Central memory CD8-positive, alpha-beta T cell (primary cell): ENCODE measurements around the gene VGLL4.
A peak's percentile ranks its signal among the peaks of the same experiment; 100 is the strongest.

Experiments used
- ATAC-seq: fragments of 150-1000 bp; cut with Tn5 transposase; replicated peaks from 2 replicates; pipeline ENCODE4 v1.10.0; 2022; ENCODE audit warnings: mild to moderate bottlenecking, moderate FRiP score, moderate number of reproducible peaks; ENCODE audit not compliant: poor library complexity, severe bottlenecking; ENCODE audit errors: extremely low read depth
- DNase-seq, 2 donors: peaks; one replicate each; pipeline ENCODE4 v3.0.0; 2021; ENCODE audit warnings: low spot score in 2 of 2
- H3K27ac Mint-ChIP-seq: one replicate; pipeline ENCODE4 v1.8.0; 2022; ENCODE audit warnings: low read depth, mild to moderate bottlenecking, moderate library complexity, mixed read lengths
- H3K27me3 Mint-ChIP-seq: one replicate; pipeline ENCODE4 v1.8.0; 2022; ENCODE audit warnings: mixed read lengths
- H3K36me3 Mint-ChIP-seq: one replicate; pipeline ENCODE4 v1.8.0; 2022; ENCODE audit warnings: mild to moderate bottlenecking, moderate library complexity, mixed read lengths; ENCODE audit not compliant: insufficient read depth
- H3K4me1 Mint-ChIP-seq: one replicate; pipeline ENCODE4 v1.8.0; 2022; ENCODE audit warnings: mixed read lengths
- H3K4me3 Mint-ChIP-seq: one replicate; pipeline ENCODE4 v1.8.0; 2022; ENCODE audit warnings: mild to moderate bottlenecking, moderate library complexity, mixed read lengths
- H3K9me3 Mint-ChIP-seq: one replicate; pipeline ENCODE4 v1.8.0; 2022; ENCODE audit warnings: mixed read lengths

Gene VGLL4

GRCh38 chr3:11619461-11619860 lies 24.3 kb downstream of the VGLL4 start:
- no peak overlapping the region for H3K4me3 Mint-ChIP-seq
- ATAC-seq, result no peak
- no peak overlapping the region for H3K27ac Mint-ChIP-seq
- no peaks in the 10 kb centered on the region for H3K27me3 Mint-ChIP-seq
- H3K36me3 Mint-ChIP-seq, result peaks cover 1% of the 10 kb centered on the region
- DNase-seq, result no peak
- peaks cover 75% of the 10 kb centered on the region for H3K4me1 Mint-ChIP-seq
- no peaks in the 10 kb centered on the region for H3K9me3 Mint-ChIP-seq

DNA sequence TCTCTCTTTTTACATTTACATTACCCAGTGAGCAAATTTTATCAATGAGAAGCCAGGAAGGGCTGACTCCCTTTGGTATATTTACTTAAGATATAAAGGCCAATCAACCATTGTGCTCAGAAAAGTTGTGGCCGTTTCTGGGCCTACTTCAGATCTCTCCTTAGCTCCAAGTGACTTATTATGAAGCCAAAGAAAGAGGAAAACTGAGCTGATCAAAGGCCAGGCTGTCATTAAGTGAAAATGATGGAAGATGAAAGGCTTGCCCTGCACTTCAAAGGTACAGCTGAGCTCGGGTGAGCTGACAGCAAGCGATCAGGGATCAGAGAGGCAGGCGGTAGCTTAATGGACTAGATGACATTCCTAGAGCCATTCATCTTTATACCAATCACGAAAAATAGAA lies 24.8 kb downstream of the VGLL4 start:
- Mint-ChIP-seq H3K27me3 (no peaks in the 10 kb centered on the region), H3K4me1 (peaks cover 74% of the 10 kb centered on the region)

DNA sequence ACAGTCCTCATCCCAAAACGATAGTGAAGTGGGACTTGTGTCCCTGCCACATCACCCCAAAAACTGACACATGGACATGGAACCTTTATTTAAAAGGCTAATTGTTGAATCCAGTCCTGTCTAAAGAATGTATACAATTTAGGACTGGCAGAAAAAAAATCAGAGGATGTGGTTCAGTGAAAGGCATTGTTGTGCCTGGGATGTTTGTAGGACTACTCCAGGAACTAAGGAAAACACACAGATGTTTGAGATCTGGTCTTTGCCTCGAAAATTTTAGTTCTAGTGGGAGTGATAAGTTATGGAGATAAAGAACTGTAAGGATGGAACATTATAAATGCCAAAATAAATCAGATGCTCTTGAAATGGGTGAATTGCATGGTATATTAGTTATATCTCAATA lies 27.2 kb downstream of the VGLL4 start:
- peaks cover 2% of the 10 kb centered on the region for H3K36me3 Mint-ChIP-seq
- DNase-seq, result no peak
- peak overlapping the region; percentile 39 for H3K27ac Mint-ChIP-seq
- H3K27me3 Mint-ChIP-seq, result no peaks in the 10 kb centered on the region
- H3K4me3 Mint-ChIP-seq, result no peak overlapping the region
- ATAC-seq, result no peak
- no peaks in the 10 kb centered on the region for H3K9me3 Mint-ChIP-seq
- peaks cover 82% of the 10 kb centered on the region for H3K4me1 Mint-ChIP-seq

More for the DNA sequence above, 24.8 kb downstream of the VGLL4 start:
- H3K36me3 Mint-ChIP-seq, result peaks cover 1% of the 10 kb centered on the region
- no peak for ATAC-seq
- no peak overlapping the region for H3K4me3 Mint-ChIP-seq
- no peak overlapping the region for H3K27ac Mint-ChIP-seq
- H3K9me3 Mint-ChIP-seq, result no peaks in the 10 kb centered on the region
- DNase-seq, result no peak

DNA sequence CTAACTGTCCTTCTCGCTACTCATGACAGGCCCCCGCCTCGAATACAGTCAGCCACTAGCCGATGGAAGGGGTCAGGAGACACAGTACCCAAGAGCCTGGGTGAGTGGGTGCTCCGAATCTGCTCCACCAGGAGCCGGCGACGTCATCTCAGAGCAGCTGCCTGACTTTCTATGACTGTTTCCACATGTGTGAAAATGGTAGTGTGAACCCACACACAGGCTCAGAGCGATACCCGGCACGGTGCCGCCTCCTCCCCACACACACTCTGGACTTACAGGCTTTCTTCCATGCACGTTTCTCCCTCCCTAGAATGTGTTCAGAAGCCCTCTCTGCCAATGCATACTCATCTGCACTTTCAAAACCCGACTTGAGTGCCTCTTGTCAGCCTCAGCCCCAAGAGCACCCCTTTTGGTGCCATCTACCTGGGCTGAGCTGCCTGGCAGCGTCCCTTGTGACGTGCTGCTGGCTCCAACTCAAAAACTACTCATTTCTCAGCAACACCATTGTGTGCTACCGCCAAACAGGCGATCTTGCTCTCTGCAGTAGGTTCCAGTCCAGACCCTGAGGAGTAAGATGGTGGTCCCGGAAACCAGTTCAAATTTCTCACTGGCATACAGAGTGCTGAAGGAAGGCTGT lies 29.7 kb downstream of the VGLL4 start:
- peaks cover 82% of the 10 kb centered on the region for H3K4me1 Mint-ChIP-seq
- ATAC-seq (no peak), DNase-seq (no peak)
- peaks cover 3% of the 10 kb centered on the region for H3K36me3 Mint-ChIP-seq
- no peak overlapping the region for H3K4me3 Mint-ChIP-seq
- no peaks in the 10 kb centered on the region for H3K27me3 Mint-ChIP-seq
- no peaks in the 10 kb centered on the region for H3K9me3 Mint-ChIP-seq
- H3K27ac Mint-ChIP-seq, result peak overlapping the region; percentile 55

DNA sequence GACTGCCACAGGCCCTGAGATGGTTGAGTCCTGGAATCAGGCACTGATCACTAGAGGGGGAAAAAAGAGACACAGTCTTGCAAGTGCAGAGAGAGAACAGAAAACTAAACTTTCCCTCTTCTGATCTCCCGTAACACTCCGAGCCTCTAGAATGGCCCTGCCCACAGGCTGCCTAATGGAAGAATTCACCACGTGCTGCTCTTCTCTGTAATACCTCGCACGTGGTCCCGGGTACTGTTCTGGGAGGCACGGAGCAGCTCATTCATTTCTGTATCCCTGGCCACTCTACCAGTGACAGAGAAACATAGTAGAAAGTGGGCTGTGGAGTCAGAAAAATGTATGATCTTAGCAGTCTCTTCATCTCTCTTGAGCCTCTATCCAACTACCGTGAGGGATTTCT lies 30.4 kb downstream of the VGLL4 start:
- Mint-ChIP-seq H3K36me3 (peaks cover 3% of the 10 kb centered on the region), H3K9me3 (no peaks in the 10 kb centered on the region), H3K4me1 (peaks cover 77% of the 10 kb centered on the region), H3K27ac (no peak overlapping the region), H3K27me3 (no peaks in the 10 kb centered on the region), H3K4me3 (no peak overlapping the region)
- no peak for DNase-seq
- ATAC-seq, result no peak

- no peak for ATAC-seq
Observed at GRCh38 chr3:11612515-11613188, 31.1 kb downstream of the VGLL4 start.

GRCh38 chr3:11611341-11611799 lies 32.3 kb downstream of the VGLL4 start:
- ATAC-seq, result no peak
- Mint-ChIP-seq H3K9me3 (no peaks in the 10 kb centered on the region), H3K36me3 (peaks cover 3% of the 10 kb centered on the region), H3K27ac (no peak overlapping the region), H3K4me3 (no peak overlapping the region), H3K27me3 (no peaks in the 10 kb centered on the region), H3K4me1 (peaks cover 74% of the 10 kb centered on the region)
- DNase-seq, result no peak

More at GRCh38 chr3:11612515-11613188, 31.1 kb downstream of the VGLL4 start:
- Mint-ChIP-seq H3K36me3 (peaks cover 3% of the 10 kb centered on the region), H3K4me3 (no peak overlapping the region), H3K9me3 (no peaks in the 10 kb centered on the region), H3K4me1 (peaks cover 76% of the 10 kb centered on the region), H3K27ac (no peak overlapping the region), H3K27me3 (no peaks in the 10 kb centered on the region)
- no peak for DNase-seq

DNA sequence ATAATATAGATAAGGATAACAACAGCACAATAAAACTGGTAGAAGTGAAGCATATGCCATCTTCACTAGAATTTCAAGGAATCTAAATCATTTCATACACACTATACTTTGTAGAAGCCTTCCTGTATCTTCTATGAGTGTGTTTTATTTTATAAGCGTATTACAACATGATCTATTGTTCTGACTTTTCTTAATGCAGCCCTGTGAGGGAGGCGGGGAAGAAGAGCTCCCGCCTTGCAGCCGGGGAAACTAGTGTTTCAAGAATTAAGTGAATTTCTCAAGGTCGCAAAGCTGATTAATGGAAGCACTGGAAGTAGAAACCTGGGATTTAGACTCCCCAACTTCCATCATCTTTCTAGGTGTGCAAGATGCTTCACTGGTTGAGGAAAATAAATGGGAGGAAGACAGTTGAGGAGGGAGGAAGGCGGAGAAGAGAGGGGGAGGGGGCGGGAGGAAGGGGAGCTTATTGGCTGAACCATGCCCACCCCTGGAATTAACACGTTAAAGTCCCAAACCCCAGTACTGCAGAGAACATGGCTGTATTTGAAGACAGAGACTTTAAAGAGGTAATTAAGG lies 32.9 kb downstream of the VGLL4 start:
- Mint-ChIP-seq H3K27ac (peak overlapping the region; percentile 74), H3K9me3 (no peaks in the 10 kb centered on the region), H3K27me3 (no peaks in the 10 kb centered on the region), H3K36me3 (peaks cover 3% of the 10 kb centered on the region), H3K4me3 (no peak overlapping the region), H3K4me1 (peaks cover 74% of the 10 kb centered on the region)
- DNase-seq (no peak), ATAC-seq (no peak)

DNA sequence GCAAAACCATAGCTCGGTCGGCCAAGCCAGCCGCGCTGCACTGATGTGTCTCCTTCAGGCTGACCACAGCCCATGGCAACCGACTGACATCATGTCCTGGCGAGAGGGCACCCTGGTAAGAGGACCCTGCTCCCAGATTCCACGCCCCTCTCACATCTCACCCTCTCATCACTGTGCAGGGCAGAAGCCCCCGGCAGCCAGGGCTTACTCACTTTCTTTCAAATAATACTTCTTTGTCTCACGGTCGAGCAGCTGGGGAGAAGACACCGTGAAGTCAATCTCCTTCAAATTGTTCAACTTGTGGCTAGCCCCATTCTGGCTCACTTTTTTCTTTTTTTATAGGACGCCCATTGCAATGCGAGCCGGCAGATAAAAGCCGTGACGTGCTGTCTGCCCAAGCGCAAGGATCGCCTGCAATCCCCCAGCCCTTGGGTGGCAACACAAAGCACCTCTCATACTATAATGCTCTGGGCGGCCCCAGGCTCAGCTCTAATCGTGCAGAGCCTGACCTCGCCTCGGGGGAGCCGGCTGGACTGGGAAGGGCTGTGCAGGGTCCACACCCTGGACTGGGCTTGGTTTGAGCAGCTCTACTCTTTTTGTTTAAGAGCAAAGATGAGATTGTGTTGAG lies 33.6 kb downstream of the VGLL4 start:
- H3K27ac Mint-ChIP-seq, result peak overlapping the region; percentile 74
- peaks cover 73% of the 10 kb centered on the region for H3K4me1 Mint-ChIP-seq
- H3K9me3 Mint-ChIP-seq, result no peaks in the 10 kb centered on the region
- peaks cover 3% of the 10 kb centered on the region for H3K36me3 Mint-ChIP-seq
- no peak overlapping the region for H3K4me3 Mint-ChIP-seq
- no peak for DNase-seq
- ATAC-seq, result no peak
- H3K27me3 Mint-ChIP-seq, result no peaks in the 10 kb centered on the region

GRCh38 chr3:11609481-11609880 lies 34.2 kb downstream of the VGLL4 start:
- no peak for ATAC-seq
- DNase-seq, result no peak
- Mint-ChIP-seq H3K36me3 (peaks cover 3% of the 10 kb centered on the region), H3K4me3 (no peak overlapping the region), H3K27me3 (no peaks in the 10 kb centered on the region), H3K4me1 (peaks cover 70% of the 10 kb centered on the region), H3K9me3 (no peaks in the 10 kb centered on the region), H3K27ac (peak overlapping the region; percentile 74)

GRCh38 chr3:11607816-11608215 lies 35.9 kb downstream of the VGLL4 start:
- Mint-ChIP-seq H3K36me3 (peaks cover 2% of the 10 kb centered on the region), H3K27ac (no peak overlapping the region), H3K9me3 (no peaks in the 10 kb centered on the region), H3K4me1 (peaks cover 56% of the 10 kb centered on the region), H3K4me3 (no peak overlapping the region), H3K27me3 (no peaks in the 10 kb centered on the region)
- DNase-seq, result no peak
- no peak for ATAC-seq

GRCh38 chr3:11606865-11607440 lies 36.8 kb downstream of the VGLL4 start:
- peaks cover 48% of the 10 kb centered on the region for H3K4me1 Mint-ChIP-seq

More at GRCh38 chr3:11606865-11607440, 36.8 kb downstream of the VGLL4 start:
- H3K4me3 Mint-ChIP-seq, result no peak overlapping the region
- ATAC-seq (no peak), DNase-seq (no peak)
- H3K27ac Mint-ChIP-seq, result no peak overlapping the region
- no peaks in the 10 kb centered on the region for H3K27me3 Mint-ChIP-seq
- H3K9me3 Mint-ChIP-seq, result no peaks in the 10 kb centered on the region
- H3K36me3 Mint-ChIP-seq, result peaks cover 2% of the 10 kb centered on the region
